ENCODE results near the gene CAMK1D.
"Not testable (repeated sequence)": the region's sequence is repeated elsewhere in the genome, so short reads cannot be mapped to it uniquely, and the experiment has no call there.

CAMK1D gene

DNA sequence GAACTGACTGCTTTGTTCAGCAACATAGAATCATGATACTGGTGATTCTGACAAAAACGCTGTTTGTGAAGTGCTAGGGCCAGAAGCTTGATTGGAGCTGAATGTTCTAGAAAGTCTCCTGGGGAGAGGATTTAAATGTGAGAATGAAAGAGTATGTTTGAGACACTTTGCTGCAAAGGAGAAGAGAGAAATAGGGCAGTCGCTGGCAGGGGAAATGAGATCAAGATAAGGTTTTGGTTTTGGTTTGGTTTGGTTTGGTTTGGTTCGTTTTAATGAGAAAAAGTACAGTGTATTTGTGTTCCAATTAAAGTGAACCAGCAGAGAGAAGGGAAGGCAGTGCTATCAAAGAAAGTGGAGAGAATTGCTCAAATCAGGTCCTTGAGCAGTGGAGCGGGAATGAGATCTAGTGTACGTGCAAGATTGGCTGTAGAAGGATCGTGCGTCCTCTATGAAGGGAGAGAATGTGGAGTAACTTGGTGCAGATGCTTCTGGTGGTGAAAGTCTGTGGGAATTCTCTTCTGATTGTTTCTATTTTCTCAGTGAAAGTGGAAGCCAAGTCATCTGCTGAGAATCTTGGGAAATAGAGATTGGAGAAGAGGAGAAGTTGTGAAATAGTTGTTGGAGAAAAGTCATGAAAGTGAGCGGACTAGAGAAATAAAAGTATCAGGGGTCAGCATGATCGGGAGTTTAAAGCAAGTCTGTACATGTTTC lies 381.6 kb downstream of the CAMK1D start:
- DNase-seq = no peak

DNA sequence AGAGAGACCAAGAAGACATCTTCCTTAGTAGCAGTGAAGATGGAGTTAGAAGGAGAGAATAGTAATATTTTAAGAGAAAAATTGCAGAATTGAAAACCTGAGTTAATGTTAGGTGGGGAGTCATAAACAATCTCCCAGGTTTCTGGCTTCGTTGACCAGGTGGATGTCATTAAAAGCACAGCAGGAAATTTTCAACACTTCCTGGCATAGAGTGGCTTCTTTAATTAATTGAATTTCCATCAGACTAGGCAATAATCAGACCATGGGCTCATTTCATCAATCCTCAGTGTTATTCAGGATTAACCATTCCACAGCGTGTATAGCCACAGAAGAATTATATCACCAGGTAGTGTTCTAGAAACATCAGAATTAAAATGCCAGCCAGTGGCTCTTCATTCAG lies 383.9 kb downstream of the CAMK1D start:
- no peak for DNase-seq

DNA sequence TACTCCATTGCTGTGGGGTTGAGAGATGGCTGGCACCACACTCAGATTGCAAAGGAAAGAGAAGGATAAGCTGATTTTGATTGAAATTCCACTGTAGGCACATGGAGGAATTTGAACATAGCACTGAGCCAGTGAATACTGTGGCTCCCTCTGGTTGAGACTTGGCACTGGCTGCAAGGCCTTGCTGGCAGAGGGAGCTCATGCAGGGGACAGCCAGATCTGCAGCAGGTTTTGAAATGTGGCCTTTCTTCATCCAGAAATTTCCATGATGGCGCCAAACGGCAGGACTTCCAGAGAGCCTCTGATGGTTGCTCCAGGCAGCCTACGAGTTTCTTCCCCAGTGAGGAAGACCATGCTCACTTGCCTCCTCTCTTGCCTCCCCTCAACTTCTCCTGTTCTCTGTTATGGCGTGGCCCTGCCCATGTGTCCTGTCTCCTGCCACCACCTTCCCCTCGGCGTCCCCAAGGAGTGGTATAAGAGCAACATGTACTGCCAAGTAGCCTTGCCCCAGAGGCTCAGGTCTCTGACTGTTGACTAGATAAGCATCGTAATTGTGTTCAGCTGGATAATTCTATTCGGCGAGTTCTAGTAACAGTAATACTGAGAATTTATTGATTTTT lies 386.6 kb downstream of the CAMK1D start:
- no peak for DNase-seq

DNA sequence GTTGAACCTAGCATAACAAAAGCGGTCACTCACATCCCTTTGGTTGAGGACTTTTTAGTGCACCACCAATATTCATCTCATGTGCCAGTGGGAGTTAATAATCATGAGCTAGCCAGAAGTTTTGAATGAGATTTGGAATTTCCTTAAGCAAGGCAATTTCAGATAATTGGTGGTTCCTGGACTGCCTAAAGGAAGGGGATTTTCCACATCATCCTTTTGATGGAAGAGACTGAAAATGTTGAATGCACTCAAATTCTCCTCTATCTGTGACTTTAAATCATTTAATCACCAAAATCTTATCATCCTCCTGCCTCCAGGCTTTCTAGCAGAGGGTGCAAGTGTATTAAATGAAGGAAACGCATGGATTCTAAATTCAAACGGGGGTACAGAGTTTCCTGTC lies 391.5 kb downstream of the CAMK1D start:
- no peak for DNase-seq

DNA sequence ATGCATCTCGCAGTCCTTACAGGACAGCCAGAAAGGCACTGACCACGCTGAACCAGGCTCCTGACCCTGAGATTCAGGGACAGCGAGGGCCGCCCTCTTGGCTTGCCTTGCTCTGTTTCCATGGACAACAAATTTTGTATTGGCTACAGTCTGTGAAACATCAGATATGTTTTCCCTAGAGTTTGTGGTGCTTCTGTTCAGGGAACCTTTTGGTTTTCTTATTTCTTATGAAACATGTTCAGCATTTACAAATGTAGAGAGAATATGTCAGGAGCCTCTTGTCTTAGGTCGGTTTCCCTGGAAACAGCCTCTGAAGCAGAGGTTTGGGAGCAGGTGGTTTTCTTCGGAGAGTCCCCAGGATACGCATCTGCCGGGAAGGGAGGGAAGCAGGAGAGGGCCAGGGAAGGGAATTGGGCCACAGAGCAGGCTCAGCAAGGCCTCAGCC lies 392.0 kb downstream of the CAMK1D start:
- DNase-seq = no peak

DNA sequence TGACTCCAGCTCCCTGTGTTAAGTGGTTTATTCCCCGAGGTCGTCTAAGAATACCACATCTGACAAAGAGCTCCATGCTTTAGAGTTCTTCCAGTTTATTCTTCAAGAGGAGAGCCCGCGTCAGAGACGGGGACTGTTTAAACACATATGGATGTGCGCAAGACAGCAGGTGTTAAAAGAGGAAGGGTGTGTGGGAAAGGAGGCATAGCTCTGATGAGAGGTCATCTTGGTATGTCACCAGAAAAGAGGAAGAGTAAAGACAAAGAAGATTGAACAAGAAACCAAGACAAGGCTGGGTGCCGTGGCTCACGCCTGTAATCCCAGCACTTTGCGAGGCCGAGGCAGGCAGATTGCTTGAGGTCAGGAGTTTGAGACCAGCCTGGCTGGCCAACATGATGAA lies 393.4 kb downstream of the CAMK1D start:
- DNase-seq = no peak

DNA sequence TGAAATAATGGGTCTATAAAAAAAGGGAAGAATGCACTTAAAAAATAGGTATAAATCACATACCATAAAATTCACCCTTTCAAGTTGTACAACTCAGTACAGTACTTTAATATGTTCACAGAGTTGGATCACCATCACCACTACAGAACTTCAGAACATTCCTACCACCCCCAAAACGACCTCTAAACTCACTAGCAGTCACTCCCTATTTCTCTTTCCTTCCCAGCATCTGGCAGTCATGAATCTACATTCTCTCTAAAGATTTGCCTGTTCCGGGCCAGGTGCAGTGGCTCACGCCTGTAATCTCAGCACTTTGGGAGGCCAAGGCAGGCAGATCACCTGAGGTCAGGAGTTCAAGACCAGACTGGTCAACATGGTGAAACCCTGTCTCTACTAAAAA lies 394.1 kb downstream of the CAMK1D start:
- DNase-seq = not testable (repeated sequence)

DNA sequence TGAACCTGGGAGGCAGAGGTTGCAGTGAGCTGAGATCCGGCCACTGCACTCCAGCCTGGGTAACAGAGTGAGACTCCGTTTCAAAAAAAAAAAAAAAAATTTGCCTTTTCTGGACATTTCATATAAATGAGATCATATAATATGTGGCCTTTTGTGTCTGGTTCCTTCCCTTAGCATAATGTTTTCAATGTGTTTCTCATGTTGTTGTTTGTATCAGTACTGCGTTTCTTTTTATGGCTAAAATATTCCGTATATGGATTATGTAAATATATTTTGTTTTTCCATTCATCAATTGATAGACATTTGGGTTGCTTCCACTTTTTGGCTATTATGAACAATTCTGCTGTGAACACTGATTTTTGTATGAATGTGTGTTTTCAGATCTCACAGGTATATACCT lies 394.6 kb downstream of the CAMK1D start:
- no peak for DNase-seq

DNA sequence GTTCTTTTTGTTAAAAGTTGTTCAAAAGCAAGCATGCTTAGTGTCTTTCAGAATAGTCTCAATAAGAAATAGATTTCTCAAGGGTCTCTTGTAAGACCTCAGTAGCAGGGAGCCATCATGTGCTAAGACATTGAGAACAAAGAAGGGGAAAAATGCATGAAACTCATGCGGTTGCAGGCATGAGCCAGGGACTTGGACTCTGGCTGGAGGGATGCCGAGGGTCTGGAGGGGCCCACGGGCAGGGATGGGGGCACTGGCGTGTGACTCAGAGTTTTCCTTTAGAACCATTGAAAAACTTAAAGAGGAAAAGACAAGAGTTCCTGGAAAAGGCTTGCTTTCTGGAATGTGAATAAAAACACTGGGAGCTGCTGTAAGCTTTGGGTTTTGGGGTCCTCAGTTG lies 398.8 kb downstream of the CAMK1D start:
- no peak for DNase-seq

DNA sequence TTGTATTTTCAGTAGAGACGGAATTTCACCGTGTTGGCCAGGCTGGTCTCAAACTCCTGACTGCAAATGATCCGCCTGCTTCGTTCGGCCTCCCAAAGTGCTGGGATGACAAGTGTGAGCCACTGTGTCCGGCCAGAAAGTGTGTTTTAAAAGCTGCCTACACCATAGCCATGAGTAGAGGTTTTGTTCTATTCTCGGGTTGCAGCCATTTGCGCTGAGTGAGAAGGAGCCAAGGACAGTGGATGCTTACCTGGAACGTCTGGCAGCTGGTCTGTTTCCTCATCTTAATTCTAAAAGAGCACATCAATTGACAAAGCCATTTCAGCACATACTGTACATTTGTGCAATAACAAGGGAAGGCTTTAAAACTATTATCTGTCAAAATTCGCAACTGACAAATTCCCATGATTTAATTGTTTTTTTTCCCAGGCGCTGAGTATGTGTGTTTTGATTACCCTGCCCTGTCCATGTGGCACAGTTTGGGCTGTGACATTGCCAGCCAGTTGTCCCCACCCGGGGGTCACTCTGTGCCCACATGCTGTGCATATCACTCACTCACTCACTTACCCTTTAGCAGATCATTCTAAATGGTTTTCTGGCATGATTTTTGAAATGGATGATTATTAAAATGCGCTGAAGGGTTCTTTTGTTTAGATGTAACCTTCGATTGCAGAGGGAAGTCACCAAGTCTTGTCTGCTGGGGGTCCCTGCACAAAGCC lies 400.6 kb downstream of the CAMK1D start:
- no peak for DNase-seq

DNA sequence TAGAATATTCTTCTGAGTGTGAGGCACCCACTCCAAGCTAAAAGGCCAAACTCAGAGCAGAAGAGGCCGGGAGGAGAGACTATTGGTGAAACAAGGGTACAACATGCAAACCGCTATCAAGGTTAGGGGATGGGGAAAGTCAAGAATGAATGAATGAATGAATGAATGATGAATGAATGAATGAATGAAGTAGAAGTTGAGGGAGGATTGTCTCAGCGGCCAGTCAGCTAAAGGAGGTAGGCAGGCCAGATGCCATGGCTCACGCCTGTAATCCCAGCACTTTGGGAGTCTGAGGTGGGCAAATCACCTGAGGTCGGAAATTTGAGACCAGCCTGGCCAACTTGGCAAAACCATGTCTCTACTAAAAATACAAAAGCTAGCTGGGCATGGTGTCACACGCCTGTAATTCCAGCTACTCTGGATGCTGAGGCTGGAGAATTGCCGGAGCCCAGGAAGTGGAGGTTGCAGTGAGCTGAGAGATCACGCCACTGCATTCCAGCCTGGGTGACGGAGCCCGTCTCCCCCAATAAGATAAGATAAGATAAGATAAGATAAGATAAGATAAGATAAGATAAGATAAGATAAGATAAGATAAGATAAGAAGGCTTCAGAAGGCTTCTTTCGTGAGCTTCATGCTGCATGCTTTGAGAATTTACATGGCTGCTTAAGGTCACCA lies 401.3 kb downstream of the CAMK1D start:
- no peak for DNase-seq

DNA sequence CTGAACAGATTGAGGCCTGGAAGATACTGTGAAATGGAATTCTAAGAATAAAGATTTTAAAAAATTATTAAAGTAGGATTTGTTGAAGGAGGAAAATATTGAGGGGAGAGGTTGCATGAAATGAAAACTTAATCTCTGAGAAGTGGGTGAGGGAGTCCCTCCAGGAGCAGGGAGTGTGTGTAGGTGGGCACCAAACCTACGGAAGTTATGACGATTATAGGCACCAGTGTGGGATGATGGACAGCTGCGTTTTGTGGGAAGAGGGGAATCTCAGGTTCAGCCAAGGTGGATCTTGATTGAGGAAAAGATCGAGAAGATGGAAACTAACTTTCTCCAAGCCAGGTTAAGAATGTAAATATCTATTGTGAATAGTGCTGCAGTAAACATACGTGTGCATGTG lies 405.7 kb downstream of the CAMK1D start:
- no peak for DNase-seq

DNA sequence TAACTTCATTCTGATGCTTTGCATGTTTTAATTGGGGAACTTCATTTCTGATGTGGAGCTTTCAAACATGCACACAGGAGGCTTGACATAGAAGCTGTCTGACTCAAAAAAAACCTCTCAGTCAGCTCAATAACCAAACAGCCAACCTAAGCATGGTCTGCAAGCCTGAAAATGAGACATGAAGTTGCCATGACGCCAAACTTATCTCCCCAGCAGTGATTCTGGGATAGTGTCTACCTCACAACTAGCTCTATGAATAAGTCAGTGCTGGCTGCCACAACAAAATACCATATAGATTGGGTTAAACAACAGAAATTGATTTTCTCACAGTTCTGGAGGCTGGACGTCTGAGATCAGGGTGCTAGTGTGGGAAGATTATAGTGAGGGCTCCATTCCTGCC lies 408.0 kb downstream of the CAMK1D start:
- DNase-seq = no peak

DNA sequence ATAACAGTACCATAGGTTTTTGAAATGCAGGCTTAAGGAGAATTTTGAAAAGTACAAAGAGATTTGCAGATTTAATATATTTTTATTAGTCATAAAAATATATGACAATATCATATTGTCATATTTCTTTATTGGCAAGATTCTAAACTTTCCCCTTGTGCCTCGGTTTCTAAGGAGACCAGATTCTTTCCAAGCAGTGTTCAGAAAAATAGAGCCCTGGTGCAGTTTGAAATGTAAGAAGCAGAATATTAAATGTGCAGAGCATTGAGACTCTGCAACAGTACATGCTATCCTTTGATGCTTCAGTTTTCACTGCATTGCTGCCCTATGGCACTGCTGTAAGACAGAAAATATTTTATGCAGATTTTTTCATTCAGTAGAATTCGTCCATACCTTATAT lies 408.9 kb downstream of the CAMK1D start:
- DNase-seq = no peak

DNA sequence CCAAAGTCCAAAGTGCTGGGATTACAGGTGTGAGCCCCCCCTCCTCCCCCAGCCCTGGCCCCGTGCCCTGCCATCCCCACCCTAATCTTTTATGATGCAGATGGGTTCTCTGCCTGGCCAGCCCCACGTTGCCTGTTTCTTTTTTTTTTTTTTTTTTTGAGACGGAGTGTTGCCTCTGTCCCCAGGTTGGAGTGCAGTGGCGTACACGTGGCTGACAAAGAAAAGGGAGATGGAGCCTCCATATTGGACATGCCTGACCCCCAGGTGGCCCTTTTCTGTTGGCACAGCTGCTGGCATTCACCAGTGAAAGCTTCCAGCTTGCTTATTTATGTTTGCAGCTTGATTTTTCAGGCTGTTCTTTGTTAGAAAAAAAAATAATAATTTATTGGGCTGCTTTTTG lies 416.9 kb downstream of the CAMK1D start:
- DNase-seq = no peak

DNA sequence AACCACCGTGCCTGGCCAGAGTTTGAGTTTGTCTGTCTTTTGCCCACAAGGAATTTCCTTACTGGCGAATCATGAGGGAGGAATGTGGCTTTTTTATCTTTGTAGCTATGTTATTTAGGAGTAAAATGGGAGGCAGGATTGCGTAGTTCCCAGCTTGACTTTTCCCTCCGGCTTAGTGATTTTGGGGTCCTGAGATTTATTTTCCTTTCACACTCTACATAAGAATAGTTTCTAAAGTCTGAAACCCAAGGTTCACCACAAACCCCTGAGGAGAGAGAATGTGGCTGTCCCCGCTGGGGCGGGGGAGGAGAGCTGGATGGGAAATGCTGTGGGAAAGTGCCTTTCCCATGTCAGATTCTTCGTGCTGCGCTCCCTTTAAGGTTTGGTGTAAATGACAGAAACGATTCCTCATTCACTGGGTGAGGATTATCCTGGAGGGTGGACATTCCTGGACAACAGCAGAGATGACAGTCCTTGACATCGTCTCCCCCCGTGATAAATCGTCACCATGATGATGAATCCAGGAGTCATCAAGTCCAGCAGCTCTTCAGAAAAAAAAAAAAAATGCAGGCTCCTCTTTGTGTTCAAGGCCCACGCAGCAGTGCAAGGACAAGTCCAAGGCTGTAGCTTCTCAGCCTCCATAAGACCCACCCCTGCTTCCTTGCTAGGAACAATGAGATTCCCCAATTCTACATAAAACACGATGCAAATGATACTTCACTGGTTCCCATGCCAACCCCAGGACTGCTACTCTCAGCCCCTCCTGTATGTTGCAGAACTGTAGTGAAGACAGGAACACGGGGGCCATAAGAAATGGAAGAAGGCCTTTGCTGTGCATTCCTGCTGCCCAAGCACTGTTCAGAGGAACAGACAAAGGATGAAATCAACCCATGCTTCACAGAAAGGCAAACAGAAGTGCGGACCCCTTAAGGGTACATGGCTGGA lies 419.1 kb downstream of the CAMK1D start:
- no peak for DNase-seq

DNA sequence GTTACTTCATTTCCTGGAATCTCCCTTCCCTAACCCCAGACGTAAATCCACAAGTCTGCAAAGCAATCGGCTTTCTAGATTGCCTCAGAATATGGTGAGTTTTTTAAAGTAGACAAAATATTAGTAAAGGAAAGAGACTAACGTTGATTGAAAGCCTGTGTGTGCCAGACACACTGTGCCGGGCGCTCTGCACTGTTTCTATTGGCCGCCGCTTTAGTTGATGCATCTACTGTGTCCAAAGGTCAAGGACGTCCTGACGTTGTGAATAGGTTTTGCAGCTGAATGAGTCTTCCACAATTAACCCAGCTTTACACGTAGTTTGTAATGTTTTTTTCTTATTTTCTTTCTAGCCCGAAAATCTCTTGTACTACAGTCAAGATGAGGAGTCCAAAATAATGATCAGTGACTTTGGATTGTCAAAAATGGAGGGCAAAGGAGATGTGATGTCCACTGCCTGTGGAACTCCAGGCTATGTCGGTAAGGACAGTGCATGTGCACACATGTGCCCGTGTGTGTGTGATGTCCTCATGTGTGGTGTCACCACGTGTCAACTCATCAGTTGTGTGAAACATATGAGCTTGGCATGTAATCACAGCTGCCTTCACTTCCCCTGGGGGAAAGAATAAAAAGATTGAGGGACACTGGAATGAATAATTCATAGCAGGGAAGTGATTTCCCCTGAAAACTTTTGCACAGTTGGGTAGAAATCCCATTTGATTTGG lies 420.1 kb downstream of the CAMK1D start:
- no peak for DNase-seq

DNA sequence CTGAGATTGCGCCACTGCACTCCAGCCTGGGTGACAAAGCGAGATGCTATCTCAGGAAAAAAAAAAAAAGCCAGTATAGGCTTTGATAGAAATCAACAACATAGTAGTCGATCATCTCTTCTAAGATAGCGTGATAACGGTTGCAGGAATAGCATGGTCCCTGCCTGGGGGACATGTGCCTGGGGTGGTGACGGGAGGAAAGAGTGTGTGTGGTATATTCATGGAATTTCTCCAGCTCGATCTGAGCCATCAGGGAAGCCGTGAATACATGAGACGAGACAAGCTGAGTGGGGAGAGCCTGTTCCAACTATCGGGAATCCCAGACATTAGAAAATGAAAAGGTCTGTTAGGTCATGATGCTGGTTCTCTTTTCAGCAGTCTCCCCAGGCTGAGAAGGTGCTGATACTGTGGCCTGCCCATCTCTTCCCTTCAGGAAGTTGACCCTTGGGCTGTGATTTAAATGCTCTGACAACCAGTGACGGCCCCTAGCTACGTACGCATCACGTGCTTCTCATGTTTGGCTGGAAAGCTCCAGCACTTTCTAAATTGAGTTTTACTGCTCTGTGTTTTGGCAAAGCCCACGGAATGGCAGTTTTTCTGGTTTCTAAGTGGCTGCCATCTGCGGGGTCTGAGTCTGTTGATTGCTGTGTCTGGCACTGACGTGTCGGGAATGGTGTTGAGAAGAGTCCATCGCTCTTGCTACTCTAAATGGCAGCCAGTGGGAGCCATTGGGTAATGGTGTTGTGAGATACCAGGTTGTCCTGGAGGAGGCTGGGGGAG lies 422.8 kb downstream of the CAMK1D start:
- no peak for DNase-seq

DNA sequence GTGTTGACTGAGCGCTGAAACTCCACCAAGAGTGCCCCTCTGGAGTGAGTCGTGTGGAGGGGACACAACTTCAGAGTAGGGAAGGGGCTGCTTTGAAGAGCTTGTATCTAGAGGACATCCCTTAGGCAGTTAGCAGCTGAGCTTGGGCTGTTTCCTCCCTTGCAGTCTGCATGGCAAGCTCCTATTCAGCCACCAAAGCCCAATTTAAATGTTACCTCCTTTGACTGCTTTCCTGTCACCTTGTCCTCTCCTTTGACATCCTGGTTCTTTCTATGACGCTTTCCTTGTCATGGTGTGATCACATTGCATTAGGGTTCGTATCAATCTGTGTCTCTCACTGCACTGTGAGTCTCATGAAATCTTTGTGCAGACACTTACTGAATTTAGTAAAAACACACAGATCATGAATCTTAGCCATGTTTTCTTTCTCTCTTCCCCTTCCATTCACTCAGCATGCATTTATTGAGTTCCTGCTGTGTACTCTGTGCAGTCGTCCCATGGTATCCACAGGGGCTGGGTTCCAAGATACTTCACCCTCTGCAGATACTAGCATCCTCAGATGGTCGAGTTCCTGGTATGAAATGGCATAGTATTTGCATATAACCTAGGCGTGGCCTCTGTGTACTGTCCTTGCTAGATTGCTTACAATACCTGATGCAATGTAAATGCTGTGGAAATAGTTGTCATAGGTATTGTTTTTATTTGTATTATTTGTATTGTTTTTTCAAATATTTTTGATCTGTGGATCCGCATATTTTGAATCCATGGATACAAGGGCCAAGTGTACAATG lies 423.6 kb downstream of the CAMK1D start:
- no peak for DNase-seq

All from CD4-positive, alpha-beta T cell treated with Interleukin-17A for 1 hour (primary cell).